ENCODE data around the gene MTMR11.

Gene MTMR11

DNA sequence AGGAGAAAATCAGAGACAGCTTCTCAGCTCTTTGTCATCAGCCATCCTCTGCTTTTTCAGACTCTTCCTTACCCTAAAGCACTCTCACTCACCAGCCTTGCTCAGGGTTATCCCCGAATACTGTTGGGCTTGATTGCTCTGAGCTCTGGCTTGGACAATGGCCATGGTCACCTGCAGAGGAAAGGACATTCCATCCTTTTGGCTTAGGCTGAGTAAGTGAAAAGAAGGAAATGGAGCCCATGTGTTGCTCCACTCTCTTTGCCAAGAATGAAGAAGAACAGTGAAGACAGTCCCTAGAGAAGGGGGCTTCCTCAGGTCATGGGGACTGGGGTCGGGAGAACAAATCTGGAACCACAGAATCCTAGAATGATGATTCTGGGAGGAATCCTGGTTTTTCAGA, 2.3 kb downstream of the MTMR11 start:
- Histone ChIP-seq H3K4me3 (ENCODE audit: low read length) (no peak overlapping the region), H3K27me3 (ENCODE audit: insufficient read depth, low read length) (no peaks in the 10 kb centered on the region), H3K4me1 (ENCODE audit: insufficient read depth, low read length) (peaks cover 23% of the 10 kb centered on the region), H3K9ac (ENCODE audit: low read depth, low read length) (no peak overlapping the region), H3K36me3 (ENCODE audit: insufficient read depth, low read length) (no peaks in the 10 kb centered on the region; the same call in 1 of the 2 replicates), H3K27ac (ENCODE audit: low read depth, low read length) (no peak overlapping the region), H3K9me3 (ENCODE audit: insufficient read depth, low read depth, low read length) (no peaks in the 10 kb centered on the region)
- 83% methylated on average over 2 of the region's 2 CpGs for WGBS

DNA sequence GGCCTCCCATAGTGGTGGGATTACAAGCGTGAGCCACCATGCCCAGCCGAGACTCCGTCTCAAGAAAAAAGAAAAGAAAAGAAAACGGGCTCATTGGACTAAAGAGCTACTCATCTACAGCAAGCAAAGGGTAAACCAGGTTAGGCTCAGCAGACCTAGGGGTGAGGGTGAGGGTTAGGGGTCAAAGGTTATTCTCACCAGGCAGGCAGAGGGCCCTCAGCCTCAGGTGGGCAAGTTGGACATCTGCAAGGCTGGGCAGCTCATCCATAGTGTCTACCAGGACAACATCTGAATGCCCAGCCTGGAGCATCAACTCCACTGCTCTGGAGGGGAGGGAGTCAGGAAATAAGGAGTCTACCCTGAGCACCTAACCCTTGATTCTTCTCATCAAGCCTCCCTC, 3.5 kb downstream of the MTMR11 start:
- H3K9ac ChIP-seq (ENCODE audit: low read depth, low read length), result no peak overlapping the region
- H3K36me3 ChIP-seq (ENCODE audit: insufficient read depth, low read length), result no peaks in the 10 kb centered on the region; the same call in 1 of the 2 replicates
- no peak overlapping the region for H3K4me3 ChIP-seq (ENCODE audit: low read length)
- H3K27me3 ChIP-seq (ENCODE audit: insufficient read depth, low read length), result no peaks in the 10 kb centered on the region
- WGBS, result 92% methylated on average over 4 of the region's 4 CpGs
- H3K27ac ChIP-seq (ENCODE audit: low read depth, low read length), result no peak overlapping the region
- peaks cover 21% of the 10 kb centered on the region for H3K4me1 ChIP-seq (ENCODE audit: insufficient read depth, low read length)
- H3K9me3 ChIP-seq (ENCODE audit: insufficient read depth, low read depth, low read length), result no peaks in the 10 kb centered on the region

- no peaks in the 10 kb centered on the region for H3K27me3 ChIP-seq (ENCODE audit: insufficient read depth, low read length)
- no peak overlapping the region for H3K9ac ChIP-seq (ENCODE audit: low read depth, low read length)
- no peak overlapping the region for H3K27ac ChIP-seq (ENCODE audit: low read depth, low read length)
- 92% methylated on average over 7 of the region's 8 CpGs for WGBS
- peaks cover 13% of the 10 kb centered on the region for H3K4me1 ChIP-seq (ENCODE audit: insufficient read depth, low read length)
- no peaks in the 10 kb centered on the region for H3K9me3 ChIP-seq (ENCODE audit: insufficient read depth, low read depth, low read length)
- no peaks in the 10 kb centered on the region; the same call in 1 of the 2 replicates for H3K36me3 ChIP-seq (ENCODE audit: insufficient read depth, low read length)
- no peak overlapping the region for H3K4me3 ChIP-seq (ENCODE audit: low read length)
Observed at GRCh38 chr1:149932474-149932873, 4.2 kb downstream of the MTMR11 start.

- Histone ChIP-seq H3K9ac (ENCODE audit: low read depth, low read length) (no peak overlapping the region), H3K4me3 (ENCODE audit: low read length) (no peak overlapping the region), H3K36me3 (ENCODE audit: insufficient read depth, low read length) (peaks cover 6% of the 10 kb centered on the region), H3K9me3 (ENCODE audit: insufficient read depth, low read depth, low read length) (no peaks in the 10 kb centered on the region), H3K27ac (ENCODE audit: low read depth, low read length) (no peak overlapping the region), H3K4me1 (ENCODE audit: insufficient read depth, low read length) (peaks cover 9% of the 10 kb centered on the region), H3K27me3 (ENCODE audit: insufficient read depth, low read length) (no peaks in the 10 kb centered on the region)
- WGBS, result 88% methylated on average over 13 of the region's 13 CpGs
Observed at GRCh38 chr1:149931212-149931790, 5.4 kb downstream of the MTMR11 start.

GRCh38 chr1:149929856-149930255, 6.8 kb downstream of the MTMR11 start:
- no peak overlapping the region for H3K9ac ChIP-seq (ENCODE audit: low read depth, low read length)
- H3K4me1 ChIP-seq (ENCODE audit: insufficient read depth, low read length), result peaks cover 9% of the 10 kb centered on the region
- H3K27me3 ChIP-seq (ENCODE audit: insufficient read depth, low read length), result no peaks in the 10 kb centered on the region
- H3K4me3 ChIP-seq (ENCODE audit: low read length), result no peak overlapping the region
- H3K9me3 ChIP-seq (ENCODE audit: insufficient read depth, low read depth, low read length), result no peaks in the 10 kb centered on the region
- peaks cover 21% of the 10 kb centered on the region for H3K36me3 ChIP-seq (ENCODE audit: insufficient read depth, low read length)
- WGBS, result 91% methylated on average over 2 of the region's 2 CpGs
- no peak overlapping the region for H3K27ac ChIP-seq (ENCODE audit: low read depth, low read length)

DNA sequence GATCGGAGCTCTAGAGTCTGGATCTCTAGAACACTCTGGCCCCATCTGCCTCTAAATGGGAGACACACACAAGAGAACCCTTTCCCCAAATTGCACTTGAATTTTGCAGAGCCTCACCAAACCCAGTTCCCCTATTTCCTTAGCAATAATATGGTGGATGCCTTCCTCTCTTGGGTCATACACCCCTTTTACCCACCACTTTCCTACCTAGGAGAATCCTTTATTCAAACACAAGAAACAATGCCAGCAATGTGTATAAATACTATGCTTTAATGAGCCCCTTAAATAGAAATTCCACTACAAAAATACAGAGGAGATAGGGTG, 8.3 kb downstream of the MTMR11 start:
- H3K9me3 ChIP-seq (ENCODE audit: insufficient read depth, low read depth, low read length), result no peaks in the 10 kb centered on the region
- peaks cover 9% of the 10 kb centered on the region for H3K4me1 ChIP-seq (ENCODE audit: insufficient read depth, low read length)
- H3K4me3 ChIP-seq (ENCODE audit: low read length), result peak overlapping the region; percentile 98
- peak overlapping the region; percentile 100 for H3K27ac ChIP-seq (ENCODE audit: low read depth, low read length)
- H3K36me3 ChIP-seq (ENCODE audit: insufficient read depth, low read length), result peaks cover 36% of the 10 kb centered on the region
- no CpG with 5 or more reads among the region's 1 CpG for WGBS
- H3K27me3 ChIP-seq (ENCODE audit: insufficient read depth, low read length), result no peaks in the 10 kb centered on the region
- H3K9ac ChIP-seq (ENCODE audit: low read depth, low read length), result peak overlapping the region; percentile 98

- H3K27ac ChIP-seq (ENCODE audit: low read depth, low read length), result peak within 1 kb of the TSS; percentile 100
- peak within 1 kb of the TSS; percentile 98 for H3K4me3 ChIP-seq (ENCODE audit: low read length)
- WGBS, result under 1% methylated on average over 46 of the region's 47 CpGs
- no peaks in the 10 kb centered on the region for H3K9me3 ChIP-seq (ENCODE audit: insufficient read depth, low read depth, low read length)
- H3K4me1 ChIP-seq (ENCODE audit: insufficient read depth, low read length), result peaks cover 9% of the 10 kb centered on the region
- H3K27me3 ChIP-seq (ENCODE audit: insufficient read depth, low read length), result no peaks in the 10 kb centered on the region
- H3K9ac ChIP-seq (ENCODE audit: low read depth, low read length), result peak within 1 kb of the TSS; percentile 98
- peaks cover 42% of the 10 kb centered on the region for H3K36me3 ChIP-seq (ENCODE audit: insufficient read depth, low read length)
Observed at GRCh38 chr1:149927563-149928400, 8.9 kb downstream of the MTMR11 start, which contains the start of gene SF3B4. Gene SF3B4 (minus strand): TSS chr1:149927803. CDS start chr1:149927759, 44 bp downstream.

- Histone ChIP-seq H3K4me3 (ENCODE audit: low read length) (peak overlapping the region; percentile 98), H3K9ac (ENCODE audit: low read depth, low read length) (peak overlapping the region; percentile 98), H3K36me3 (ENCODE audit: insufficient read depth, low read length) (peaks cover 47% of the 10 kb centered on the region), H3K27me3 (ENCODE audit: insufficient read depth, low read length) (no peaks in the 10 kb centered on the region), H3K4me1 (ENCODE audit: insufficient read depth, low read length) (peaks cover 9% of the 10 kb centered on the region), H3K27ac (ENCODE audit: low read depth, low read length) (peak overlapping the region; percentile 100), H3K9me3 (ENCODE audit: insufficient read depth, low read depth, low read length) (no peaks in the 10 kb centered on the region)
- WGBS, result 3% methylated on average over 6 of the region's 10 CpGs
Observed at GRCh38 chr1:149927056-149927562, 9.6 kb downstream of the MTMR11 start.

GRCh38 chr1:149926296-149926695, 10.4 kb downstream of the MTMR11 start:
- peaks cover 53% of the 10 kb centered on the region for H3K36me3 ChIP-seq (ENCODE audit: insufficient read depth, low read length)
- H3K4me3 ChIP-seq (ENCODE audit: low read length), result peak overlapping the region; percentile 98
- no peak overlapping the region; the same call in 1 of the 2 replicates for H3K9ac ChIP-seq (ENCODE audit: low read depth, low read length)
- H3K4me1 ChIP-seq (ENCODE audit: insufficient read depth, low read length), result peaks cover 9% of the 10 kb centered on the region
- no peaks in the 10 kb centered on the region for H3K27me3 ChIP-seq (ENCODE audit: insufficient read depth, low read length)
- no peaks in the 10 kb centered on the region for H3K9me3 ChIP-seq (ENCODE audit: insufficient read depth, low read depth, low read length)
- 91% methylated on average over 9 of the region's 9 CpGs for WGBS
- no peak overlapping the region for H3K27ac ChIP-seq (ENCODE audit: low read depth, low read length)

GRCh38 chr1:149925751-149926150, 10.9 kb downstream of the MTMR11 start:
- H3K4me1 ChIP-seq (ENCODE audit: insufficient read depth, low read length), result peaks cover 9% of the 10 kb centered on the region
- no peaks in the 10 kb centered on the region for H3K27me3 ChIP-seq (ENCODE audit: insufficient read depth, low read length)
- WGBS, result 88% methylated on average over 2 of the region's 2 CpGs
- H3K36me3 ChIP-seq (ENCODE audit: insufficient read depth, low read length), result peaks cover 53% of the 10 kb centered on the region
- no peak overlapping the region for H3K27ac ChIP-seq (ENCODE audit: low read depth, low read length)
- H3K4me3 ChIP-seq (ENCODE audit: low read length), result peak overlapping the region; percentile 98; the same call in 1 of the 2 replicates
- no peak overlapping the region for H3K9ac ChIP-seq (ENCODE audit: low read depth, low read length)
- H3K9me3 ChIP-seq (ENCODE audit: insufficient read depth, low read depth, low read length), result no peaks in the 10 kb centered on the region

DNA sequence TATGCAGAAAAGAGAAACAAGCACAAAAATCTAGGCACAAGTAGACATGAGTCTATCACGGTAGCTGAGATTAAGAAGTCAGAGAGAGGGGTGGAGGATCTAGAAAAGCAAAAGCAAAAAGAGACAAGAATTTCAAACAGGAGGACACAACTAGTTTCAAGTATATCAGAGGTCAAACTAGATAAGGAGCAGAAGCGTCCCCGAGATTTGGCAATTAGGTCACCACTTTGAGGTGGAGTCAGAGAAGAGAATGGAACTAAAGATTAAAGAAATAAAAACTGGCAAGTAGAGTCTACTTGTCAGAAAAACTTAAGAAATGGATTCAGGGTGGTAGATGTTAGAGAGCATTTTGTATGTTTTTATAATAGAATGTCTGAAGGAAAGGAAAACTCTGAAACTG, 11.3 kb downstream of the MTMR11 start:
- Histone ChIP-seq H3K4me1 (ENCODE audit: insufficient read depth, low read length) (peaks cover 9% of the 10 kb centered on the region), H3K36me3 (ENCODE audit: insufficient read depth, low read length) (peaks cover 53% of the 10 kb centered on the region)

More for the DNA sequence above, 11.3 kb downstream of the MTMR11 start:
- Histone ChIP-seq H3K27me3 (ENCODE audit: insufficient read depth, low read length) (no peaks in the 10 kb centered on the region), H3K4me3 (ENCODE audit: low read length) (no peak overlapping the region), H3K27ac (ENCODE audit: low read depth, low read length) (no peak overlapping the region), H3K9me3 (ENCODE audit: insufficient read depth, low read depth, low read length) (no peaks in the 10 kb centered on the region), H3K9ac (ENCODE audit: low read depth, low read length) (no peak overlapping the region)
- 95% methylated on average over 3 of the region's 3 CpGs for WGBS
